B cell (primary cell): ENCODE data around the gene ERBB4.

ENCODE experiments used
- EZH2 ChIP-seq: IDR thresholded peaks from 2 replicates; pipeline ENCODE4 v1.6.1; 2012; ENCODE audit warnings: borderline replicate concordance, low read depth, mild to moderate bottlenecking, moderate library complexity, low read length; ENCODE audit not compliant: insufficient read depth, poor library complexity, severe bottlenecking
- TF ChIP-seq, protein P1 (sequence below): fragments of 200-600 bp; IDR thresholded peaks from one replicate; pipeline ENCODE4 v1.8.0; 2022; ENCODE audit warnings: antibody characterized with exemption, mild to moderate bottlenecking

GRCh38 chr2:211451642-211452041 lies 1087.0 kb downstream of the ERBB4 start:
- TF ChIP-seq, protein P1, sequence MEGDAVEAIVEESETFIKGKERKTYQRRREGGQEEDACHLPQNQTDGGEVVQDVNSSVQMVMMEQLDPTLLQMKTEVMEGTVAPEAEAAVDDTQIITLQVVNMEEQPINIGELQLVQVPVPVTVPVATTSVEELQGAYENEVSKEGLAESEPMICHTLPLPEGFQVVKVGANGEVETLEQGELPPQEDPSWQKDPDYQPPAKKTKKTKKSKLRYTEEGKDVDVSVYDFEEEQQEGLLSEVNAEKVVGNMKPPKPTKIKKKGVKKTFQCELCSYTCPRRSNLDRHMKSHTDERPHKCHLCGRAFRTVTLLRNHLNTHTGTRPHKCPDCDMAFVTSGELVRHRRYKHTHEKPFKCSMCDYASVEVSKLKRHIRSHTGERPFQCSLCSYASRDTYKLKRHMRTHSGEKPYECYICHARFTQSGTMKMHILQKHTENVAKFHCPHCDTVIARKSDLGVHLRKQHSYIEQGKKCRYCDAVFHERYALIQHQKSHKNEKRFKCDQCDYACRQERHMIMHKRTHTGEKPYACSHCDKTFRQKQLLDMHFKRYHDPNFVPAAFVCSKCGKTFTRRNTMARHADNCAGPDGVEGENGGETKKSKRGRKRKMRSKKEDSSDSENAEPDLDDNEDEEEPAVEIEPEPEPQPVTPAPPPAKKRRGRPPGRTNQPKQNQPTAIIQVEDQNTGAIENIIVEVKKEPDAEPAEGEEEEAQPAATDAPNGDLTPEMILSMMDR: no peak
- TF ChIP-seq EZH2: no peak
